GM21529 (cell line): ENCODE data around the gene MEN1.

Source experiments
- ATAC-seq: cut with Tn5 transposase; IDR thresholded peaks from one replicate; pipeline ENCODE4 v1.9.1; 2021; ENCODE audit not compliant: unreplicated experiment

The MEN1 gene

GRCh38 chr11:64803158-64803845, 7.0 kb downstream of the MEN1 start, which contains the start of gene MAP4K2:
TSS of gene MAP4K2 (minus strand) at chr11:64803214. CDS start at chr11:64803149, 65 bp downstream.
- peak; percentile 52 for ATAC-seq

GRCh38 chr11:64802370-64803157, 7.8 kb downstream of the MEN1 start:
- ATAC-seq, result peak; percentile 14

- ATAC-seq, result no peak
These were observed 8.6 kb downstream of the MEN1 start for GRCh38 chr11:64801561-64802369.

- no peak for ATAC-seq
These were observed 9.2 kb downstream of the MEN1 start for GRCh38 chr11:64801158-64801464.

- ATAC-seq, result no peak
These were observed 9.8 kb downstream of the MEN1 start for GRCh38 chr11:64800303-64801157.

GRCh38 chr11:64799623-64800302, 10.6 kb downstream of the MEN1 start:
- no peak for ATAC-seq

- ATAC-seq, result no peak
These were observed 11.1 kb downstream of the MEN1 start for GRCh38 chr11:64799256-64799622.

GRCh38 chr11:64796757-64797541, 13.4 kb downstream of the MEN1 start:
- no peak for ATAC-seq

- ATAC-seq, result no peak
These were observed 14.1 kb downstream of the MEN1 start for GRCh38 chr11:64796047-64796756.

GRCh38 chr11:64794526-64794925, 15.8 kb downstream of the MEN1 start:
- no peak for ATAC-seq

- ATAC-seq, result no peak
These were observed 16.8 kb downstream of the MEN1 start for GRCh38 chr11:64793271-64794160.

GRCh38 chr11:64792482-64792881, 17.9 kb downstream of the MEN1 start:
- no peak for ATAC-seq

GRCh38 chr11:64791781-64792291, 18.5 kb downstream of the MEN1 start:
- no peak for ATAC-seq

GRCh38 chr11:64790205-64791095, 19.9 kb downstream of the MEN1 start:
- no peak for ATAC-seq

- no peak for ATAC-seq
These were observed 20.8 kb downstream of the MEN1 start for GRCh38 chr11:64789331-64790204.
